PC-3 (cell line): ENCODE measurements around the gene UTP14C. TPM values are rescaled to one million over a fixed set of nuclear protein-coding genes. Genes with fewer than 3 reads are reported as not detected.
A peak's percentile ranks its signal among the peaks of the same experiment; 100 is the strongest.

Source experiments
- ATAC-seq: fragments of 200-7000 bp; cut with Tn5 transposase; 2 replicates; pipeline ENCODE4 v1.9.1; 2020; ENCODE audit warnings: mild to moderate bottlenecking, moderate library complexity
- BruUV-seq: library from RNA; stranded (reverse); fragments of 400-500 nt; replicated peaks from 2 replicates; lab custom pipeline; 2021; lab: Mats Ljungman, UMichigan
- CTCF ChIA-PET: fragments of 300-600 bp; sonication (Branson Sonifier 250); formaldehyde crosslinking; loops from one replicate; lab custom pipeline; 2022; ENCODE audit warnings: antibody characterized with exemption; lab: Charles Lee
- POLR2A ChIA-PET: fragments of 300-600 bp; sonication (Branson Sonifier 250); formaldehyde crosslinking; loops from one replicate; lab custom pipeline; 2022; ENCODE audit warnings: antibody characterized with exemption; ENCODE audit not compliant: unreplicated experiment; lab: Charles Lee
- DNase-seq: peaks from one replicate; pipeline ENCODE4 v3.0.0-alpha.2; 2015
- H2AFZ ChIP-seq: fragments of 300-600 bp; sonication (generic); 2 replicates; pipeline ENCODE4 v1.6.0; 2016; ENCODE audit warnings: antibody characterized with exemption, low read length
- H3F3A ChIP-seq: fragments of 300-600 bp; sonication (generic); one replicate; pipeline ENCODE4 v1.6.0; 2017; ENCODE audit warnings: antibody characterized with exemption, low read length, control low read depth, mild to moderate bottlenecking; ENCODE audit not compliant: unreplicated experiment
- H3K27ac ChIP-seq: fragments of 300-600 bp; sonication (generic); 2 replicates; pipeline ENCODE4 v1.5.1; 2016; ENCODE audit warnings: mild to moderate bottlenecking, low read length
- H3K27me3 ChIP-seq: fragments of 300-600 bp; sonication (generic); 2 replicates; pipeline ENCODE4 v1.6.1; 2016; ENCODE audit warnings: low read length, mixed read lengths
- H3K36me3 ChIP-seq: fragments of 300-600 bp; sonication (generic); 2 replicates; pipeline ENCODE4 v1.6.1; 2016; ENCODE audit warnings: low read depth, mixed run types, low read length, mixed read lengths
- H3K4me1 ChIP-seq: fragments of 300-600 bp; sonication (generic); 2 replicates; pipeline ENCODE4 v1.5.1; 2016; ENCODE audit warnings: low read length; ENCODE audit not compliant: insufficient read depth
- H3K4me2 ChIP-seq: fragments of 300-600 bp; sonication (generic); 2 replicates; pipeline ENCODE4 v1.6.0; 2016; ENCODE audit warnings: low read length
- H3K4me3 ChIP-seq: fragments of 300-600 bp; sonication (generic); 2 replicates; pipeline ENCODE4 v1.5.1; 2016; ENCODE audit warnings: mild to moderate bottlenecking, low read length, mixed read lengths
- H3K79me2 ChIP-seq: fragments of 300-600 bp; sonication (generic); 2 replicates; pipeline ENCODE4 v1.6.1; 2017; ENCODE audit warnings: low read length, mixed read lengths
- H3K9ac ChIP-seq: fragments of 300-600 bp; sonication (generic); 2 replicates; pipeline ENCODE4 v1.6.0; 2016; ENCODE audit warnings: mild to moderate bottlenecking, low read length
- H3K9me2 ChIP-seq: fragments of 300-600 bp; sonication (generic); replicated peaks from 2 replicates; pipeline ENCODE4 v1.6.1; 2016; ENCODE audit warnings: mixed run types, low read length, mixed read lengths
- H3K9me3 ChIP-seq: fragments of 300-600 bp; sonication (generic); 2 replicates; pipeline ENCODE4 v1.6.1; 2016; ENCODE audit warnings: low read length, mixed read lengths
- H4K20me1 ChIP-seq: fragments of 300-600 bp; sonication (generic); 2 replicates; pipeline ENCODE4 v1.6.1; 2016; ENCODE audit warnings: low read length, mixed read lengths
- EZH2 ChIP-seq: fragments of 300-600 bp; sonication (generic); IDR thresholded peaks from one replicate; pipeline ENCODE4 v1.6.1; 2017; ENCODE audit warnings: antibody characterized with exemption, mild to moderate bottlenecking, low read length; ENCODE audit not compliant: unreplicated experiment
- EZH2phosphoT487 ChIP-seq: fragments of 300-600 bp; sonication (generic); IDR thresholded peaks from 2 replicates; pipeline ENCODE4 v1.6.1; 2018; ENCODE audit warnings: mild to moderate bottlenecking, antibody characterized with exemption, low read length, borderline replicate concordance
- intact Hi-C: fragments of 100-400 bp; cut with micrococcal nuclease; formaldehyde crosslinking; loops from 2 replicates; pipeline ENCODE4 v1.9.0; 2023
- total RNA-seq: library from RNA; depleted of rRNA; stranded (reverse); fragments of >200 nt; gene quantifications from 2 replicates; pipeline ENCODE4 v1.2.3, GENCODE V29; 2014
- TF ChIP-seq, protein P1 (sequence below): fragments of 300-600 bp; sonication (generic); conservative IDR thresholded peaks from 2 replicates; pipeline ENCODE4 v1.5.1; 2017; ENCODE audit warnings: antibody characterized with exemption, low read depth, mild to moderate bottlenecking, low read length

UTP14C gene
- total RNA-seq, 1 experiment from 2014 or later = 5.0 TPM

- POLR2A ChIA-PET = no interaction called here
- peaks cover 16% of the 10 kb centered on the region for H3K4me1 ChIP-seq
Observed at GRCh38 chr13:51999921-52000320, 24.6 kb upstream of the UTP14C start.

DNA sequence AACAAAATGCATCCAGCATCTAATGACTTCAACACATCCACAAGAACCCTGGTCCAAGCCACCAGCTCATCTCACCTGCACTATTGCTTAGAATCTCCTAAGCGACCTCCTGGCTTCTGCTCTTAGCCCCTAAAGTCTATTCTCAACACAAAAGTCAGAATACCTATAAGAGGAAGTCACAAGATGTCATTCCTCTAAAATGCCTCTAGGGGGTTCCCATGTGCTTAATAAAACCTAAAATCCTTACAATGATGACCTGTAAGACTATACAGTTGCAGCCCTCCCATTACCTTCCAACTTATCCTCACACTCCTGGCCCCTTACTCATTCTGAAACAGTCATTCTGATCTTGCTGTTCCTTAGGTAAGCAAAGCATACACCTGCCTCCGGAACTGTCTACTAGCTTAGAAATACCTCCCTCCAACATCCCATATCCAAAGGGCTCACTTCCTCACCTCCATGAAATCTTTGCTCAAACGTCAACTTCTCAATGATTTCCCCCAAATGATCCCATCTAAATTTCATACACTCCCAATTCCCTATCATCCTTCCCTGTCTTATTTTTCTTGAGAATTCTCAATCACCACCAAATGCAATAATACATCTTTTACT, 23.3 kb upstream of the UTP14C start:
- Histone ChIP-seq H4K20me1 (no peaks in the 10 kb centered on the region), H3K36me3 (no peaks in the 10 kb centered on the region), H3K4me2 (no peak overlapping the region), H3K9me2 (no peaks in the 10 kb centered on the region), H3F3A (no peaks in the 10 kb centered on the region), H3K9ac (no peak overlapping the region), H3K4me1 (peaks cover 16% of the 10 kb centered on the region), H3K9me3 (no peaks in the 10 kb centered on the region), H3K27ac (no peak overlapping the region), H3K4me3 (no peak overlapping the region), H3K79me2 (no peaks in the 10 kb centered on the region), H3K27me3 (no peaks in the 10 kb centered on the region), H2AFZ (no peak overlapping the region)
- BruUV-seq = no TSS peak
- intact Hi-C loops = loop anchor here (1.0 kb wide), 2 partner anchors 126 to 200 kb away; no protein-coding TSS in a partner anchor
- ATAC-seq = peak; percentile 59
- CTCF ChIA-PET = no interaction called here
- peak; percentile 50 for DNase-seq
- TF ChIP-seq, protein P1, sequence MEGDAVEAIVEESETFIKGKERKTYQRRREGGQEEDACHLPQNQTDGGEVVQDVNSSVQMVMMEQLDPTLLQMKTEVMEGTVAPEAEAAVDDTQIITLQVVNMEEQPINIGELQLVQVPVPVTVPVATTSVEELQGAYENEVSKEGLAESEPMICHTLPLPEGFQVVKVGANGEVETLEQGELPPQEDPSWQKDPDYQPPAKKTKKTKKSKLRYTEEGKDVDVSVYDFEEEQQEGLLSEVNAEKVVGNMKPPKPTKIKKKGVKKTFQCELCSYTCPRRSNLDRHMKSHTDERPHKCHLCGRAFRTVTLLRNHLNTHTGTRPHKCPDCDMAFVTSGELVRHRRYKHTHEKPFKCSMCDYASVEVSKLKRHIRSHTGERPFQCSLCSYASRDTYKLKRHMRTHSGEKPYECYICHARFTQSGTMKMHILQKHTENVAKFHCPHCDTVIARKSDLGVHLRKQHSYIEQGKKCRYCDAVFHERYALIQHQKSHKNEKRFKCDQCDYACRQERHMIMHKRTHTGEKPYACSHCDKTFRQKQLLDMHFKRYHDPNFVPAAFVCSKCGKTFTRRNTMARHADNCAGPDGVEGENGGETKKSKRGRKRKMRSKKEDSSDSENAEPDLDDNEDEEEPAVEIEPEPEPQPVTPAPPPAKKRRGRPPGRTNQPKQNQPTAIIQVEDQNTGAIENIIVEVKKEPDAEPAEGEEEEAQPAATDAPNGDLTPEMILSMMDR = peak; percentile 64
- no peak for TF ChIP-seq EZH2phosphoT487
- no peak for TF ChIP-seq EZH2
- POLR2A ChIA-PET = no interaction called here

More at GRCh38 chr13:51999921-52000320, 24.6 kb upstream of the UTP14C start:
- Histone ChIP-seq H3F3A (no peaks in the 10 kb centered on the region), H3K79me2 (no peaks in the 10 kb centered on the region), H3K4me2 (peak overlapping the region; percentile 65), H3K9me3 (no peaks in the 10 kb centered on the region), H3K27ac (no peak overlapping the region), H3K9me2 (no peaks in the 10 kb centered on the region), H3K36me3 (no peaks in the 10 kb centered on the region), H3K9ac (no peak overlapping the region), H3K4me3 (peak overlapping the region; percentile 9; the same call in 1 of the 2 replicates), H3K27me3 (no peaks in the 10 kb centered on the region), H4K20me1 (no peaks in the 10 kb centered on the region), H2AFZ (peak overlapping the region; percentile 5; the same call in 1 of the 2 replicates)
- ATAC-seq (no peak), DNase-seq (no peak)
- TF ChIP-seq EZH2 (no peak), EZH2phosphoT487 (no peak)
- TF ChIP-seq, protein P1 = no peak
- CTCF ChIA-PET = interaction anchor here (1.4 kb wide), 1 partner anchor 64 kb away, joined by 5 read pairs; no protein-coding TSS in a partner anchor
- no TSS peak for BruUV-seq
- intact Hi-C loops = no loop called here

- DNase-seq (no peak), ATAC-seq (no peak)
- H3K27ac ChIP-seq = no peak overlapping the region
- H3K4me2 ChIP-seq = no peak overlapping the region
- H4K20me1 ChIP-seq = no peaks in the 10 kb centered on the region
- H3K4me3 ChIP-seq = no peak overlapping the region
- POLR2A ChIA-PET = no interaction called here
- BruUV-seq = no TSS peak
- H3K9ac ChIP-seq = no peak overlapping the region
- H3K9me2 ChIP-seq = no peaks in the 10 kb centered on the region
- intact Hi-C loops = no loop called here
- H3F3A ChIP-seq = no peaks in the 10 kb centered on the region
- H3K79me2 ChIP-seq = no peaks in the 10 kb centered on the region
- TF ChIP-seq EZH2phosphoT487 = no peak
- TF ChIP-seq, protein P1 = no peak
- no peak for TF ChIP-seq EZH2
- CTCF ChIA-PET = interaction anchor here (0.6 kb wide), 1 partner anchor 47 kb away, joined by 3 read pairs; no protein-coding TSS in a partner anchor
- H3K9me3 ChIP-seq = no peaks in the 10 kb centered on the region
- H3K4me1 ChIP-seq = peaks cover 16% of the 10 kb centered on the region
- no peaks in the 10 kb centered on the region for H3K27me3 ChIP-seq
- no peaks in the 10 kb centered on the region for H3K36me3 ChIP-seq
- H2AFZ ChIP-seq = no peak overlapping the region
Observed at GRCh38 chr13:52002361-52002760, 22.1 kb upstream of the UTP14C start.
